NCI-H446 (cell line): ENCODE measurements around the gene NBR1.
"Not testable (repeated sequence)": the region's sequence is repeated elsewhere in the genome, so short reads cannot be mapped to it uniquely, and the experiment has no call there.

ENCODE experiments used
- DNase-seq, 2 experiments: peaks; one replicate each; lab custom pipeline; 2025; lab: John Stamatoyannopoulos, UW

Gene NBR1

GRCh38 chr17:43153197-43153835, 17.7 kb upstream of the NBR1 start:
- DNase-seq: not testable (repeated sequence)

DNA sequence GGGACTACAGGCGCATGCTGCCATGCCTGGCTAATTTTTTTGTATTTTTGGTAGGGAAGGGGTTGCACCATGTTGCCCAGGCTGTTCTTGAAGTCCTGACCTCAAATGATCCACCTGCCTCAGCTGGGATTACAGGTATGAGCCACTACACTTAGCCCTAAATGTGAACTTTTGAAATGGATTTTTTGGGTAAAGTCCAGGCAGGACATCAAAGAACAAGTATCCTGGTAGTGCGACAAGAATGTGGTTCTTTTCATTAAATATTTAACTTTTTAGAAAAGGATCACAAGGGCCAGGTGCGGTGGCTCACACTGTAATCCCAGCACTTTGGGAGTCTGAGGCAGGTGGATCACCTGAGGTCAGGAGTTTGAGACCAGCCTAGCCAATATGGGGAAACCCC, 15.3 kb upstream of the NBR1 start:
- no peak for DNase-seq

GRCh38 chr17:43159232-43159631, 11.8 kb upstream of the NBR1 start:
- not testable (repeated sequence) for DNase-seq

DNA sequence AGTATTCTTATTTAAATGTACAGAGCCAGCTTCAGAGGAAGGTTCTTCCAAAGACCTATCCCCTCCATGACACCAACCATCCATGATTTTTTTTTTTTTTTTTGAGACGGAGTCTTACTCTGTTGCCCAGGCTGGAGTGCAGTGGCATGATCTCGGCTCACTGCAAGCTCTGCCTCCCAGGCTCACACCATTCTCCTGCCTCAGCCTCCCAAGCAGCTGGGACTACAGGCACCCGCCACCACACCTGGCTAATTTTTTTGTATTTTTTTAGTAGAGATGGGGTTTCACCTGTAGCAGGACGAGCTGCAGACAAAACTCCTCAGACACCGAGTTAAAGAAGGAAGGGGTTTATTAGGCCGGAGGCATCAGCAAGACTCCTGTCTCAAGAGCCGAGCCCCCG, 11.1 kb upstream of the NBR1 start:
- DNase-seq: not testable (repeated sequence)

- not testable (repeated sequence) for DNase-seq
These were observed 5.0 kb upstream of the NBR1 start for GRCh38 chr17:43165971-43166370.

- DNase-seq: peak in 1 of 2 experiments; percentile 3
These were observed 1.4 kb upstream of the NBR1 start for GRCh38 chr17:43169561-43170139.

DNA sequence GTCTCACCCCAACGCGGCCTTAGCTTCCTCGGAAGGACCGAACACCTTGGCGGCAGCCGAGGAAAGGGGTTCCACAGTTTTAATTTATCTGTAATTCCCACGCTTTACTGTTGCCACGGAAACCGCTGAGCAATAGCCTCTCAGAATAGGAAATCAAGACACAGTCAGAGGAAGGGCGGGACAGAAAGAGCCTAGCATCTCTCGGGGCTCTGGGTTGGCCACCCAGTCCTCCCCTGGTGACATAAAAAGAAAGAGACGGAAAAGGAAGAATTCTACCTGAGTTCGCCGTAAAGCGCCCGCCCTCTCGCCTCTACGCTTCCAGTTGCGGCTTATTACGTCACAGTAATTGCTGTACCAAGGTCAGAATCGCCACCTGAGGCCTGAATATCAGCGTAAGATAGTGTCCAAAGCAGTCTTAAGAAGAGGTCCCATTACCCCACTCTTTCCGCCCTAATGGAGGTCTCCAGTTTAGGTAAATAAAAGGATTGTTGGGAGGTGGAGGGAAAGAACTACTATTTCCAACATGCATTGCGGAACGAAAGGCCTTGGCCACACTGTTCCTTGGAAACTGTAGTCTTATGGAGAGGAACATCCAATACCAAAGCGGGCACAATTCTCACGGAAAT, 761 bp upstream of the NBR1 start:
- peak; percentile 82 to 86 for DNase-seq

DNA sequence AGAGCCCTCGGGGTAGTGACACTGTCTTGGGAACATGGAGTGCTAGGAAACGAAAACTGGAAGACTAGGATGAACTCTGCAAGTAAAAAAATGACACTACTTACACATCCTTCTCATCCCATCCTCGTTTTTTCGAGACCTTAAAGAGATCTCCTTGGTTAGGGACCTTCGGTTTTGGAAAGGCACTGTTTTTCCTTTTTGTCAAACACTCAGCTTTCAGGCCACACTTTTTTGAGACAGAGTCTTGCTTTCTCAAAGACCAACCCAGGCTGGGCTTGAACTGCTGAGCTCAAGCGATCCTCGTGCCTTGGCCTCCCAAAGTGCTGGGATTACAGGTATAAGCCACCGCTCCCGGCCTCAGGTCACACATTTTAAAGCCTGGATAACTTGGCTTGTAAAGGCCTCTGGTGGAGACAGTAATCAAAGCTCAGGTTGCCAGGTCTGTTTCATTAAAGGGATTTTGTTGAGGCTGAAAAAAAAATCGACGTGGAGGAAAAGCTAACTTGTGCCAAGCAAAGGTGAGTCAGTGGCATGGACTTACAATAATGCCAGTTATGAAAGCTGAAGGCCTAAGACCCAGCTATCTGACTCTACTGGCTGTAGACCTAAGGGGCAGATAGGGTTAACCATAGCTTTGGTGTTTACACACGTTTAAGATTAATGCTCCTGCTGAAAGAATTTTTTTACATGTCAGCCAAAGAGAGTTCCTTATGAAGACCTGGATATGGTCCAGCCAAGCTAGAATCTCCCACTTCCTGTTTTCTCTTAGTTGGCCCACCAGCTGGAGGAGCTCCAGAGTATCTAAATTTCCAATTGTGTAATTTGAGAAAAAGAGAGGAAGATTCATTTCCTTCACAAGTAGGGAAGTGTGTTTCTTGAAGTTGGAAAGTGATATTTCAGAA, 823 bp downstream of the NBR1 start:
- DNase-seq: peak; percentile 19 to 33

GRCh38 chr17:43175213-43176118, 4.5 kb downstream of the NBR1 start:
- DNase-seq: no peak

GRCh38 chr17:43176119-43176570, 5.1 kb downstream of the NBR1 start:
- DNase-seq: no peak

DNA sequence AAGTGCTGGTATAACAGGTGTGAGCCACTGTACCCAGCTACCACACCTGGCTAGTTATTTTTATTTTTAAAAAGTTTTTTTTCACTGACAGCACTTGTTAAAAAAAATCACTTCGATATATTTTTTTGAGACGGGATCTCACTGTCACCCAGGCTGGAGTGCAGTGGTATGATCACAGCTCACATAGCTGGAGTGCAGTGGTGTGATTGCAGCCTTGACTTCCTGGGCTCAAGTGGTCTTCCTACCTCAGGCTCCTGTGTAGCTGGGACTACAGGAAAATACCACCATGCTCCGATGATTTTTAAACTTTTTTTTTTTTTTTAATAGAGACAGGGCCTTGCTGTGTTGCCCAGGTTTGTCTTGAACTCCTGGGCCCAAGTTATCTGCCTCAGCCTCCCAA, 12.9 kb downstream of the NBR1 start:
- no peak for DNase-seq

DNA sequence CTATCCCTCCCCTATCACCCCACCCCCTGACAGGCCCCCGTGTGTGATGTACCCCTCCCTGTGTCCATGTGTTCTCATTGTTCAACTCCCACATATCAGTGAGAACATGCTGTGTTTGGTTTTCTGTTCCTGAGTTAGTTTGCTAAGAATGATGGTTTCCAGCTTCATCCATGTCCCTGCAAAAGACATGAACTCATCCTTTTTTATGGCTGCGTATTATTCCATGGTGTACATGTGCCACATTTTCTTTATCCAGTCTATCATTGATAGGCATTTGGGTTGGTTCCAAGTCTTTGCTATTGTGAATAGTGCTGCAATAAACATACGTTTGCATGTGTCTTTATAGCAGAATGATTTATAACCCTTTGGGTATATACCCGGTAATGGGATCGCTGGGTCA, 15.6 kb downstream of the NBR1 start:
- DNase-seq: not testable (repeated sequence)

DNA sequence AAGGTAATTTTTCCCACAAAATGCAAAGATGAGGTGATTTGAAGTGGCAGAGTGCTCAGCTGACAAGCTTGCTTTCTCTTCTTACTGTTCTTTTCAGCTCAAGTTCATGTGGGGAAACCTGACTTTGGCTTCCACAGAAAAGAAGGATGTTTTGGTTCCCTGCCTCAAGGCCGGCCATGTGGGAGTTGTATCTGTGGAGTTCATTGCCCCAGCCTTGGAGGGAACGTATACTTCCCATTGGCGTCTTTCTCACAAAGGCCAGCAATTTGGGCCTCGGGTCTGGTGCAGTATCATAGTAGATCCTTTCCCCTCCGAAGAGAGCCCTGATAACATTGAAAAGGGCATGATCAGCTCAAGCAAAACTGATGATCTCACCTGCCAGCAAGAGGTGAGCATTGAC, 22.2 kb downstream of the NBR1 start:
- no peak for DNase-seq

GRCh38 chr17:43199633-43200032, 28.6 kb downstream of the NBR1 start:
- no peak for DNase-seq

DNA sequence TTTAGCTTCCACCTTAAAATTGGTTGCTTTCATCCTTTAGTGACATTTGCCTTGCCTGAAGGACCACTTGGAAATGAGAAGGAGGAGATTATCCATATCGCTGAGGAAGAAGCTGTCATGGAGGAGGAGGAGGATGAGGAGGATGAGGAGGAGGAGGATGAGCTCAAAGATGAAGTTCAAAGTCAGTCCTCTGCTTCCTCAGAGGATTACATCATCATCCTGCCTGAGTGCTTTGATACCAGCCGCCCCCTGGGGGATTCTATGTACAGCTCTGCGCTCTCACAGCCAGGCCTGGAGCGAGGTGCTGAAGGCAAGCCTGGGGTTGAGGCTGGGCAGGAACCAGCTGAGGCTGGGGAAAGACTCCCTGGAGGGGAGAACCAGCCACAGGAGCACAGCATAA, 29.1 kb downstream of the NBR1 start:
- no peak for DNase-seq

DNA sequence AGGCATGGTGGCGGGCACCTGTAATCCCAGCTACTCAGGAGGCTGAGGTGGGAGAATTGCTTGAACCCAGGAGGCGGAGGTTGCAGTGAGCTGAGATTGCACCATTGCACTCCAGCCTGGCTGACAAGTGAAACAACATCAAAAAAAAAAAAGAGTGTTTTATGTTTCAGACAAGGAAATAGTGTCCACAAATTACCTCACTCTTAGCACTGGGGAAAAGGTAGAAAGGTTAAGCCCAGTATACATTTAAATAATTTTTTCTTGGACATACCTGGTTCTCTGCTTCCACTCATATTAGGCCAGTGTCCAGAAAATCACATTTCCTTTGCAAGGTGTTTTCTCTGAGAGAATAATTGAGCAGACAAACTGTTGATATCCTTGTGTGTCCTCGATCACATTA, 32.0 kb downstream of the NBR1 start:
- not testable (repeated sequence) for DNase-seq

DNA sequence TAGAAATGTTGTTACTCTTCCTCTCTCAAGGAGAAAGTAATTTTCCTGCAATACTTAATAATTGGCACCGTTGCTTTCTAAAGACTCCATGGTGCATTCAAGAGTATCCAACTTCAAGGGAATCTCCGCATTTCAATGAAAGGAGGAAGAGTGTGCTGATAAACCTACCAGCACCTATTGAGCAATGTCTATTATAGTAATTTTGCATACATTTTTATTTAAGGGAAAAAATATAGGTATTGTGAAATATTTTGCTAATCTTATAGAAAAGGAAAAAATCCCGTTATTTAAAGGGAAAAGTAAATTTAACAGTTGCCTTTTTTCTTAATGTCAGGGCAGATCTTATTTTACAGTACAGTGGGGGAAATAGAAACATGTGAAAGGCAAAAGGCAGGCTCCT, 39.6 kb downstream of the NBR1 start:
- DNase-seq: no peak

DNA sequence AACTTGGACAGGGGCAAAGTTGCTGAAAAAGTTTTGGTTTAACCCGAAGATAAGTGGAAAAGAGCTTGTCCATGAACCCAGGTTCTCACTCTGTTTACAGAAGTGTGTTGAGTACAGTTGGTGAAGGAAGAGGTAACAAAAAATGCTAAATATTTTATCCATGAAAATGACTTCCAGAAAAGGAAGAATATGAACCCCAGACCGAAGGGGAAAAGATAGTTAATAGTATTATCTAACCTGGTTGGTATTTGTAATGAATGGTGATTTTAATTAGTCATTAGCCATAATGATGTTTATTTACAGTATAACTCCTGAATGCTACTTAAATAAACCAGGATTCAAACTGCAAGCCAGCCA, 40.1 kb downstream of the NBR1 start:
- DNase-seq: no peak

- no peak for DNase-seq
These were observed 40.7 kb downstream of the NBR1 start, which contains the start of gene TMEM106A for GRCh38 chr17:43211480-43212402. TSS of gene TMEM106A (plus strand) at chr17:43211875. CDS start at chr17:43213042, 1,167 bp downstream.
